ENCODE results near the gene OR2J3.

GRCh38 chr6:29141606-29142005 is 33.7 kb downstream of the OR2J3 start:
- TF ChIP-seq CTCF (conservative IDR thresholded peaks at IDR 0.05) (no peak), ZFX (IDR thresholded peaks at IDR 0.05) (no peak)
